Loucy (cell line): ENCODE results near the gene CASK.

Source experiments
- CTCF ChIP-seq: fragments of 200-600 bp; sonication (generic); conservative IDR thresholded peaks from 2 replicates; pipeline ENCODE4 v1.5.1; 2014; ENCODE audit warnings: mild to moderate bottlenecking, antibody characterized with exemption, low read length
- EZH2phosphoT487 ChIP-seq: fragments of 200-600 bp; IDR thresholded peaks from 2 replicates; pipeline ENCODE4 v1.6.1; 2018; ENCODE audit warnings: antibody characterized with exemption, mild to moderate bottlenecking, moderate library complexity, borderline replicate concordance

- TF ChIP-seq EZH2phosphoT487 (no peak), CTCF (no peak)
Measured at GRCh38 chrX:41722214-41722613, 201.1 kb downstream of the CASK start.
